ENCODE data around the gene BTNL9. TPM values are rescaled to one million over a fixed set of nuclear protein-coding genes. Genes with fewer than 3 reads are reported as not detected.

BTNL9 gene
- total RNA-seq, 1 experiment from 2014 or later, result 37.5 TPM

GRCh38 chr5:181071257-181071656, 31.2 kb downstream of the BTNL9 start:
- DNase-seq (ENCODE audit: low read depth, low spot score) (no peak), ATAC-seq (no peak)
- no TSS peak for BruUV-seq (replicated peaks)
- TF ChIP-seq REST (IDR thresholded peaks at IDR 0.05; ENCODE audit: insufficient read depth in 1 of 2, low read depth in 2 of 2, low read length in 1 of 2), result no peak
- no peak for TF ChIP-seq TCF7L2 (IDR thresholded peaks at IDR 0.05; ENCODE audit: low read depth, low read length)
- TF ChIP-seq POLR2AphosphoS5 (IDR thresholded peaks at IDR 0.05; ENCODE audit: low read depth, low read length), result no peak
- no peaks in the 10 kb centered on the region for H3K9me3 ChIP-seq (ENCODE audit: control insufficient read depth, insufficient read depth, low read depth, low read length)
- H3K36me3 ChIP-seq (ENCODE audit: control insufficient read depth, insufficient read depth, low read length), result no peaks in the 10 kb centered on the region
- H3K4me1 ChIP-seq (ENCODE audit: control insufficient read depth, insufficient read depth, low read length), result peaks cover 9% of the 10 kb centered on the region; the same call in 1 of the 2 replicates
- H3K27ac ChIP-seq (ENCODE audit: low read length), result no peak overlapping the region
- ChIA-PET POLR2A (no interaction called here), CTCF (interaction anchor here (1.0 kb wide), 1 partner anchor 17 kb away, joined by 3 read pairs; no protein-coding TSS in a partner anchor)
- H3K4me3 ChIP-seq (ENCODE audit: low read depth in 2 of 2, low read length in 2 of 2), result no peak overlapping the region
- in situ Hi-C loops (cut with HindIII; ENCODE audit: low pct_unique_long_range_greater_than_20kb, low sequenced_read_pairs), result no loop called here
- peaks cover 4% of the 10 kb centered on the region; the same call in 1 of the 2 replicates for H3K27me3 ChIP-seq (ENCODE audit: control insufficient read depth, insufficient read depth, low read length)
- intact Hi-C loops (cut with micrococcal nuclease; ENCODE audit: unreplicated experiment), result no loop called here

GRCh38 chr5:181076920-181077319, 36.9 kb downstream of the BTNL9 start:
- no peak for ATAC-seq
- intact Hi-C loops (cut with micrococcal nuclease; ENCODE audit: unreplicated experiment), result no loop called here

More at GRCh38 chr5:181076920-181077319, 36.9 kb downstream of the BTNL9 start:
- Histone ChIP-seq H3K27ac (ENCODE audit: low read length) (no peak overlapping the region), H3K4me1 (ENCODE audit: control insufficient read depth, insufficient read depth, low read length) (no peaks in the 10 kb centered on the region), H3K36me3 (ENCODE audit: control insufficient read depth, insufficient read depth, low read length) (no peaks in the 10 kb centered on the region), H3K9me3 (ENCODE audit: control insufficient read depth, insufficient read depth, low read depth, low read length) (no peaks in the 10 kb centered on the region), H3K4me3 (ENCODE audit: low read depth in 2 of 2, low read length in 2 of 2) (no peak overlapping the region), H3K27me3 (ENCODE audit: control insufficient read depth, insufficient read depth, low read length) (no peaks in the 10 kb centered on the region)
- DNase-seq (ENCODE audit: low read depth, low spot score), result no peak
- TF ChIP-seq SIN3A (IDR thresholded peaks at IDR 0.05; ENCODE audit: borderline replicate concordance, insufficient read depth, low read depth, low read length), result no peak
- TF ChIP-seq REST (IDR thresholded peaks at IDR 0.05; ENCODE audit: insufficient read depth in 1 of 2, low read depth in 2 of 2, low read length in 1 of 2), result no peak
- TF ChIP-seq POLR2AphosphoS5 (IDR thresholded peaks at IDR 0.05; ENCODE audit: low read depth, low read length), result no peak
- TF ChIP-seq TCF7L2 (IDR thresholded peaks at IDR 0.05; ENCODE audit: low read depth, low read length), result no peak
- TF ChIP-seq CTCF (IDR thresholded peaks at IDR 0.05), result no peak
- BruUV-seq (replicated peaks), result no TSS peak
- in situ Hi-C loops (cut with HindIII; ENCODE audit: low pct_unique_long_range_greater_than_20kb, low sequenced_read_pairs), result no loop called here
- CTCF ChIA-PET, result interaction anchor here (0.6 kb wide), 1 partner anchor 11 kb away, joined by 3 read pairs; no protein-coding TSS in a partner anchor
- POLR2A ChIA-PET, result no interaction called here
